GM23338 (cell line): ENCODE measurements around the gene DLK1. TPM values are rescaled to one million over a fixed set of nuclear protein-coding genes. Genes with fewer than 3 reads are reported as not detected.

Experiments used
- ATAC-seq: fragments of 200-7000 bp; cut with Tn5 transposase; 3 replicates; pipeline ENCODE4 v1.9.1; 2020
- DNase-seq: peaks from one replicate; pipeline ENCODE4 v3.0.0-alpha.2; 2015; ENCODE audit warnings: low spot score
- H2AFZ ChIP-seq: fragments of 200-600 bp; sonication (generic); 2 replicates; pipeline ENCODE4 v1.8.0; 2016; ENCODE audit warnings: antibody characterized with exemption, mild to moderate bottlenecking, moderate library complexity
- H3F3A ChIP-seq: fragments of 200-600 bp; sonication (generic); replicated peaks from 2 replicates; pipeline ENCODE4 v1.8.0; 2017; ENCODE audit warnings: antibody characterized with exemption, mixed run types, low read depth
- H3K27ac ChIP-seq: fragments of 200-600 bp; sonication (generic); 2 replicates; pipeline ENCODE4 v1.6.1; 2016; ENCODE audit warnings: low read depth
- H3K27me3 ChIP-seq: fragments of 200-600 bp; sonication (generic); 2 replicates; pipeline ENCODE4 v1.8.0; 2016; ENCODE audit warnings: mild to moderate bottlenecking, mixed run types, moderate library complexity; ENCODE audit not compliant: insufficient read depth
- H3K36me3 ChIP-seq: fragments of 200-600 bp; sonication (generic); 2 replicates; pipeline ENCODE4 v1.8.0; 2016; ENCODE audit warnings: mild to moderate bottlenecking; ENCODE audit not compliant: insufficient read depth
- H3K4me1 ChIP-seq: fragments of 200-600 bp; sonication (generic); 2 replicates; pipeline ENCODE4 v1.8.0; 2016; ENCODE audit warnings: mild to moderate bottlenecking, moderate library complexity; ENCODE audit not compliant: insufficient read depth
- H3K4me2 ChIP-seq: fragments of 200-600 bp; sonication (generic); 2 replicates; pipeline ENCODE4 v1.7.1; 2017; ENCODE audit warnings: mixed run types
- H3K4me3 ChIP-seq: fragments of 200-600 bp; sonication (generic); 2 replicates; pipeline ENCODE4 v1.6.1; 2016; ENCODE audit warnings: mixed run types
- H3K79me2 ChIP-seq: fragments of 200-600 bp; sonication (generic); replicated peaks from 2 replicates; pipeline ENCODE4 v1.8.0; 2017; ENCODE audit warnings: mild to moderate bottlenecking; ENCODE audit not compliant: insufficient read depth
- H3K9me2 ChIP-seq: fragments of 200-600 bp; sonication (generic); 2 replicates; pipeline ENCODE4 v1.8.0; 2017; ENCODE audit not compliant: insufficient read depth
- H4K20me1 ChIP-seq: fragments of 200-600 bp; sonication (generic); replicated peaks from 2 replicates; pipeline ENCODE4 v1.8.0; 2017; ENCODE audit warnings: mild to moderate bottlenecking; ENCODE audit not compliant: insufficient read depth
- H3K27ac Mint-ChIP-seq: 2 replicates; pipeline ENCODE4 v1.8.0; 2020; ENCODE audit warnings: inconsistent platforms, mild to moderate bottlenecking, moderate library complexity, mixed read lengths
- H3K27me3 Mint-ChIP-seq: 3 replicates; pipeline ENCODE4 v1.8.0; 2022; ENCODE audit warnings: low read depth, mild to moderate bottlenecking, moderate library complexity, mixed read lengths, inconsistent platforms; ENCODE audit not compliant: insufficient read depth, poor library complexity
- H3K36me3 Mint-ChIP-seq: 3 replicates; pipeline ENCODE4 v1.8.0; 2021; ENCODE audit warnings: low read depth, mild to moderate bottlenecking, inconsistent platforms, moderate library complexity, mixed read lengths
- H3K4me1 Mint-ChIP-seq: 3 replicates; pipeline ENCODE4 v1.8.0; 2020; ENCODE audit warnings: mild to moderate bottlenecking, inconsistent platforms, mixed read lengths
- H3K4me3 Mint-ChIP-seq: 3 replicates; pipeline ENCODE4 v1.8.0; 2021; ENCODE audit warnings: moderate library complexity, mild to moderate bottlenecking, inconsistent platforms, mixed read lengths
- H3K9me3 Mint-ChIP-seq: 3 replicates; pipeline ENCODE4 v1.8.0; 2020; ENCODE audit warnings: moderate library complexity, mild to moderate bottlenecking, inconsistent platforms, mixed read lengths
- CREB1 ChIP-seq: fragments of 250-450 bp; sonication (Bioruptor Pico); IDR thresholded peaks from 2 replicates; pipeline ENCODE4 v1.5.0; 2020; ENCODE audit warnings: low read depth, mild to moderate bottlenecking, moderate library complexity
- EZH2 ChIP-seq: fragments of 200-600 bp; sonication (generic); IDR thresholded peaks from one replicate; pipeline ENCODE4 v1.8.0; 2017; ENCODE audit warnings: antibody characterized with exemption, mild to moderate bottlenecking, low read depth; ENCODE audit not compliant: unreplicated experiment
- JUNB ChIP-seq: IDR thresholded peaks from one replicate; pipeline ENCODE4 v1.6.1; 2016; ENCODE audit warnings: antibody characterized with exemption; ENCODE audit not compliant: unreplicated experiment
- STAT1 ChIP-seq: IDR thresholded peaks from one replicate; pipeline ENCODE4 v1.6.1; 2016; ENCODE audit warnings: antibody characterized with exemption; ENCODE audit not compliant: unreplicated experiment
- ZNF114 ChIP-seq: fragments of 250-450 bp; sonication (Bioruptor Pico); IDR thresholded peaks from 2 replicates; pipeline ENCODE4 v1.5.0; 2020; ENCODE audit warnings: mild to moderate bottlenecking, moderate library complexity
- ZNF331 ChIP-seq: fragments of 250-450 bp; sonication (Bioruptor Pico); IDR thresholded peaks from 2 replicates; pipeline ENCODE4 v1.5.0; 2020; ENCODE audit warnings: low read depth, mild to moderate bottlenecking, moderate library complexity
- polyA plus RNA-seq: library from polyadenylated mRNA; unstranded; fragments of >200 nt; fragmentation: Nextera tagmentation; extraction: Ambion mirVana; gene quantifications from 2 replicates; pipeline ENCODE4 v1.2.1, GENCODE V29; 2016
- total RNA-seq: library from RNA; depleted of rRNA; stranded (reverse); fragments of >200 nt; shearing (Covaris generic); gene quantifications from 2 replicates; pipeline ENCODE4 v1.2.3, GENCODE V29; 2014
- TF ChIP-seq, protein P1 (sequence below): IDR thresholded peaks from one replicate; pipeline ENCODE4 v1.6.1; 2018; ENCODE audit warnings: antibody characterized with exemption; ENCODE audit not compliant: unreplicated experiment
- TF ChIP-seq, protein P2 (sequence below), 2 experiments: fragments of 200-600 bp in 1 of 2; sonication (generic) in 1 of 2; conservative IDR thresholded peaks; 2 replicates each; pipeline versions ENCODE4 v1.5.1 to v1.6.1; 2016 to 2017; ENCODE audit warnings: antibody characterized with exemption in 2 of 2, low read depth in 2 of 2, mild to moderate bottlenecking in 2 of 2, moderate library complexity in 1 of 2
- TF ChIP-seq, protein P3 (sequence below): fragments of 250-450 bp; sonication (Bioruptor Pico); IDR thresholded peaks from 2 replicates; pipeline ENCODE4 v1.5.0; 2020; ENCODE audit warnings: mild to moderate bottlenecking, moderate library complexity

The DLK1 gene
- total and polyA plus RNA-seq, 2 experiments from 2014 or later, result 1.1 to 1.2 TPM

DNA sequence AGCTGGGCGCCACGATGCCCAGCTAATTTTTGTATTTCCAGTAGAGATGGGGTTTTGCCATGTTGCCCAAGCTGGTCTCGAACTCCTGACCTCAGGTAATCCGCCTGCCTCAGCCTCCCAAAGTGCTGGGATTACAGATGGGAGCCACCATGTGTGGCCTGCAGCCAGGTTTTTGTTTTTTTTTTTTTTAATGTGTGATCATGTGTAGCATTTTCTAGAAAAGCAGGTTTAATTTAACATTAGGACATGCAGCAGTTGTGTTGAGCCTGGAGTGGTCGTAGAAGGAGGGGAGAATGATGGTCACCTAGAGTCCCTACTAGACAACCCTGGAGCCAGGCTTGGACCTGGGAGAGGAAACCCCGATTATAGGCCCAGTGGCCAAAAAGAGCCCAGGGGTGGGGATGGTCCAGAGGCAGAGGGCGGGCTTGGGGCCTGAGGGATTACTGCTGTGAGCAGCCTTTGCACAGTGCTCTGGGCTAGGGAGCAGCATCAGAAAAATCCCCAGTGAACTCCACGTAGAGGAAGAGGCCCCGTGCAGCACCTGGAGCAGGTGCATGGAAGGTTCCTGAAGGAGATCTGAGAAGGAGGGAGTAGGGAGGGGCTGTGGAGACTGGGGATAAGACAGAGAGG is 13.6 kb downstream of the DLK1 start (continued):
- TF ChIP-seq, protein P1, sequence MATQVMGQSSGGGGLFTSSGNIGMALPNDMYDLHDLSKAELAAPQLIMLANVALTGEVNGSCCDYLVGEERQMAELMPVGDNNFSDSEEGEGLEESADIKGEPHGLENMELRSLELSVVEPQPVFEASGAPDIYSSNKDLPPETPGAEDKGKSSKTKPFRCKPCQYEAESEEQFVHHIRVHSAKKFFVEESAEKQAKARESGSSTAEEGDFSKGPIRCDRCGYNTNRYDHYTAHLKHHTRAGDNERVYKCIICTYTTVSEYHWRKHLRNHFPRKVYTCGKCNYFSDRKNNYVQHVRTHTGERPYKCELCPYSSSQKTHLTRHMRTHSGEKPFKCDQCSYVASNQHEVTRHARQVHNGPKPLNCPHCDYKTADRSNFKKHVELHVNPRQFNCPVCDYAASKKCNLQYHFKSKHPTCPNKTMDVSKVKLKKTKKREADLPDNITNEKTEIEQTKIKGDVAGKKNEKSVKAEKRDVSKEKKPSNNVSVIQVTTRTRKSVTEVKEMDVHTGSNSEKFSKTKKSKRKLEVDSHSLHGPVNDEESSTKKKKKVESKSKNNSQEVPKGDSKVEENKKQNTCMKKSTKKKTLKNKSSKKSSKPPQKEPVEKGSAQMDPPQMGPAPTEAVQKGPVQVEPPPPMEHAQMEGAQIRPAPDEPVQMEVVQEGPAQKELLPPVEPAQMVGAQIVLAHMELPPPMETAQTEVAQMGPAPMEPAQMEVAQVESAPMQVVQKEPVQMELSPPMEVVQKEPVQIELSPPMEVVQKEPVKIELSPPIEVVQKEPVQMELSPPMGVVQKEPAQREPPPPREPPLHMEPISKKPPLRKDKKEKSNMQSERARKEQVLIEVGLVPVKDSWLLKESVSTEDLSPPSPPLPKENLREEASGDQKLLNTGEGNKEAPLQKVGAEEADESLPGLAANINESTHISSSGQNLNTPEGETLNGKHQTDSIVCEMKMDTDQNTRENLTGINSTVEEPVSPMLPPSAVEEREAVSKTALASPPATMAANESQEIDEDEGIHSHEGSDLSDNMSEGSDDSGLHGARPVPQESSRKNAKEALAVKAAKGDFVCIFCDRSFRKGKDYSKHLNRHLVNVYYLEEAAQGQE, result no peak
- TF ChIP-seq CREB1 (CRISPR knock-in tag) (no peak), ZNF114 (CRISPR knock-in tag) (no peak)

DNA sequence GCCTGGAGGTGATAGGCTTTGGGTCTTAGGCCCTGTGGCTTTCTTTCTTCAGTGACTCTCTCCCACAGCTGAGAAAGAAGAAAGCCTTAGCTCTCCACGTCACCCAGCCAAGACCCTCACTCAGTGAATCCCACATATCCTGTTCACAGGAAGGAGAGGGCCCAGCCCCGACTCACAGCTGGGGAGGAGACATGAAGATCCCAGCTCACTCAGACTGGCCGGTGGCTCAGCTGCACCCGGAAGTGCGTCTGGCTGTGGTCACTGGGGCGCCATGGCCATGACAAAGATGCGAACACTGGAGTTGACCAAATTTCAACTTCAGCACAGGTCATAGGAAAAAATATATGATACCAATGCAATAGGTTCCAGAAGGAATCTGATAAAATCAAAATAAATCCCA is 14.2 kb downstream of the DLK1 start:
- Mint-ChIP-seq H3K4me1 (peaks cover 3% of the 10 kb centered on the region; the same call in 1 of the 3 replicates), H3K4me3 (no peak overlapping the region), H3K27me3 (no peaks in the 10 kb centered on the region), H3K9me3 (no peaks in the 10 kb centered on the region; the same call in 2 of the 3 replicates), H3K36me3 (no peaks in the 10 kb centered on the region), H3K27ac (no peak overlapping the region)
- no peak for DNase-seq
- Histone ChIP-seq H3K36me3 (no peaks in the 10 kb centered on the region), H3K4me2 (no peak overlapping the region), H4K20me1 (no peaks in the 10 kb centered on the region), H3K4me1 (no peaks in the 10 kb centered on the region), H3K27me3 (no peaks in the 10 kb centered on the region), H2AFZ (no peak overlapping the region), H3K9me2 (no peaks in the 10 kb centered on the region), H3F3A (no peaks in the 10 kb centered on the region), H3K79me2 (no peaks in the 10 kb centered on the region), H3K27ac (no peak overlapping the region), H3K4me3 (no peak overlapping the region)
- no peak for ATAC-seq
- no peak for TF ChIP-seq ZNF331 (CRISPR knock-in tag)
- TF ChIP-seq, protein P1, result no peak
- TF ChIP-seq, protein P2, sequence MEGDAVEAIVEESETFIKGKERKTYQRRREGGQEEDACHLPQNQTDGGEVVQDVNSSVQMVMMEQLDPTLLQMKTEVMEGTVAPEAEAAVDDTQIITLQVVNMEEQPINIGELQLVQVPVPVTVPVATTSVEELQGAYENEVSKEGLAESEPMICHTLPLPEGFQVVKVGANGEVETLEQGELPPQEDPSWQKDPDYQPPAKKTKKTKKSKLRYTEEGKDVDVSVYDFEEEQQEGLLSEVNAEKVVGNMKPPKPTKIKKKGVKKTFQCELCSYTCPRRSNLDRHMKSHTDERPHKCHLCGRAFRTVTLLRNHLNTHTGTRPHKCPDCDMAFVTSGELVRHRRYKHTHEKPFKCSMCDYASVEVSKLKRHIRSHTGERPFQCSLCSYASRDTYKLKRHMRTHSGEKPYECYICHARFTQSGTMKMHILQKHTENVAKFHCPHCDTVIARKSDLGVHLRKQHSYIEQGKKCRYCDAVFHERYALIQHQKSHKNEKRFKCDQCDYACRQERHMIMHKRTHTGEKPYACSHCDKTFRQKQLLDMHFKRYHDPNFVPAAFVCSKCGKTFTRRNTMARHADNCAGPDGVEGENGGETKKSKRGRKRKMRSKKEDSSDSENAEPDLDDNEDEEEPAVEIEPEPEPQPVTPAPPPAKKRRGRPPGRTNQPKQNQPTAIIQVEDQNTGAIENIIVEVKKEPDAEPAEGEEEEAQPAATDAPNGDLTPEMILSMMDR (conservative IDR thresholded peaks at IDR 0.05; ENCODE audit: low read depth in 2 of 2), result no peak
- no peak for TF ChIP-seq JUNB
- no peak for TF ChIP-seq STAT1
- TF ChIP-seq, protein P3, sequence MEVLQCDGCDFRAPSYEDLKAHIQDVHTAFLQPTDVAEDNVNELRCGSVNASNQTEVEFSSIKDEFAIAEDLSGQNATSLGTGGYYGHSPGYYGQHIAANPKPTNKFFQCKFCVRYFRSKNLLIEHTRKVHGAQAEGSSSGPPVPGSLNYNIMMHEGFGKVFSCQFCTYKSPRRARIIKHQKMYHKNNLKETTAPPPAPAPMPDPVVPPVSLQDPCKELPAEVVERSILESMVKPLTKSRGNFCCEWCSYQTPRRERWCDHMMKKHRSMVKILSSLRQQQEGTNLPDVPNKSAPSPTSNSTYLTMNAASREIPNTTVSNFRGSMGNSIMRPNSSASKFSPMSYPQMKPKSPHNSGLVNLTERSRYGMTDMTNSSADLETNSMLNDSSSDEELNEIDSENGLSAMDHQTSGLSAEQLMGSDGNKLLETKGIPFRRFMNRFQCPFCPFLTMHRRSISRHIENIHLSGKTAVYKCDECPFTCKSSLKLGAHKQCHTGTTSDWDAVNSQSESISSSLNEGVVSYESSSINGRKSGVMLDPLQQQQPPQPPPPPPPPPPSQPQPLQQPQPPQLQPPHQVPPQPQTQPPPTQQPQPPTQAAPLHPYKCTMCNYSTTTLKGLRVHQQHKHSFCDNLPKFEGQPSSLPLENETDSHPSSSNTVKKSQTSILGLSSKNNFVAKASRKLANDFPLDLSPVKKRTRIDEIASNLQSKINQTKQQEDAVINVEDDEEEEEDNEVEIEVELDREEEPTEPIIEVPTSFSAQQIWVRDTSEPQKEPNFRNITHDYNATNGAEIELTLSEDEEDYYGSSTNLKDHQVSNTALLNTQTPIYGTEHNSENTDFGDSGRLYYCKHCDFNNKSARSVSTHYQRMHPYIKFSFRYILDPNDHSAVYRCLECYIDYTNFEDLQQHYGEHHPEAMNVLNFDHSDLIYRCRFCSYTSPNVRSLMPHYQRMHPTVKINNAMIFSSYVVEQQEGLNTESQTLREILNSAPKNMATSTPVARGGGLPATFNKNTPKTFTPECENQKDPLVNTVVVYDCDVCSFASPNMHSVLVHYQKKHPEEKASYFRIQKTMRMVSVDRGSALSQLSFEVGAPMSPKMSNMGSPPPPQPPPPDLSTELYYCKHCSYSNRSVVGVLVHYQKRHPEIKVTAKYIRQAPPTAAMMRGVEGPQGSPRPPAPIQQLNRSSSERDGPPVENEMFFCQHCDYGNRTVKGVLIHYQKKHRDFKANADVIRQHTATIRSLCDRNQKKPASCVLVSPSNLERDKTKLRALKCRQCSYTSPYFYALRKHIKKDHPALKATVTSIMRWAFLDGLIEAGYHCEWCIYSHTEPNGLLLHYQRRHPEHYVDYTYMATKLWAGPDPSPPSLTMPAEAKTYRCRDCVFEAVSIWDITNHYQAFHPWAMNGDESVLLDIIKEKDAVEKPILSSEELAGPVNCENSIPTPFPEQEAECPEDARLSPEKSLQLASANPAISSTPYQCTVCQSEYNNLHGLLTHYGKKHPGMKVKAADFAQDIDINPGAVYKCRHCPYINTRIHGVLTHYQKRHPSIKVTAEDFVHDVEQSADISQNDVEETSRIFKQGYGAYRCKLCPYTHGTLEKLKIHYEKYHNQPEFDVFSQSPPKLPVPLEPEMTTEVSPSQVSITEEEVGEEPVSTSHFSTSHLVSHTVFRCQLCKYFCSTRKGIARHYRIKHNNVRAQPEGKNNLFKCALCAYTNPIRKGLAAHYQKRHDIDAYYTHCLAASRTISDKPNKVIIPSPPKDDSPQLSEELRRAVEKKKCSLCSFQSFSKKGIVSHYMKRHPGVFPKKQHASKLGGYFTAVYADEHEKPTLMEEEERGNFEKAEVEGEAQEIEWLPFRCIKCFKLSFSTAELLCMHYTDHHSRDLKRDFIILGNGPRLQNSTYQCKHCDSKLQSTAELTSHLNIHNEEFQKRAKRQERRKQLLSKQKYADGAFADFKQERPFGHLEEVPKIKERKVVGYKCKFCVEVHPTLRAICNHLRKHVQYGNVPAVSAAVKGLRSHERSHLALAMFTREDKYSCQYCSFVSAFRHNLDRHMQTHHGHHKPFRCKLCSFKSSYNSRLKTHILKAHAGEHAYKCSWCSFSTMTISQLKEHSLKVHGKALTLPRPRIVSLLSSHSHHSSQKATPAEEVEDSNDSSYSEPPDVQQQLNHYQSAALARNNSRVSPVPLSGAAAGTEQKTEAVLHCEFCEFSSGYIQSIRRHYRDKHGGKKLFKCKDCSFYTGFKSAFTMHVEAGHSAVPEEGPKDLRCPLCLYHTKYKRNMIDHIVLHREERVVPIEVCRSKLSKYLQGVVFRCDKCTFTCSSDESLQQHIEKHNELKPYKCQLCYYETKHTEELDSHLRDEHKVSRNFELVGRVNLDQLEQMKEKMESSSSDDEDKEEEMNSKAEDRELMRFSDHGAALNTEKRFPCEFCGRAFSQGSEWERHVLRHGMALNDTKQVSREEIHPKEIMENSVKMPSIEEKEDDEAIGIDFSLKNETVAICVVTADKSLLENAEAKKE, result no peak
- TF ChIP-seq EZH2, result no peak
